Coronary artery (tissue), 2 donors: ENCODE data around the gene PRDM8.

Source experiments
- DNase-seq: peaks from one replicate; pipeline ENCODE4 v3.0.0-alpha.2; 2017; ENCODE audit warnings: low spot score
- H3K27ac ChIP-seq, 2 donors: fragments of 200-600 bp; sonication (generic); one replicate each; pipeline ENCODE4 v1.5.1; 2016 to 2019
- H3K4me3 ChIP-seq: fragments of 200-600 bp; sonication (generic); 2 replicates; pipeline ENCODE4 v1.5.1; 2016; ENCODE audit warnings: mild to moderate bottlenecking, moderate library complexity
- CTCF ChIP-seq: fragments of 200-600 bp; sonication (generic); IDR thresholded peaks from one replicate; pipeline ENCODE4 v1.5.1; 2019; ENCODE audit warnings: antibody characterized with exemption

PRDM8 gene

GRCh38 chr4:80201252-80202151 is 4.2 kb downstream of the PRDM8 start:
- no peak for TF ChIP-seq CTCF
- DNase-seq: no peak
- Histone ChIP-seq H3K27ac (peak overlapping the region in 1 of 2 donors; percentile 85), H3K4me3 (peak overlapping the region; percentile 82)

GRCh38 chr4:80202190-80202711 is 4.9 kb downstream of the PRDM8 start:
- DNase-seq: peak; percentile 86
- Histone ChIP-seq H3K27ac (peak overlapping the region; percentile 30 to 85), H3K4me3 (peak overlapping the region; percentile 82)
- TF ChIP-seq CTCF: peak; percentile 81

- no peak for DNase-seq
- peak overlapping the region; percentile 82 for H3K4me3 ChIP-seq
- peak overlapping the region; percentile 30 to 85 for H3K27ac ChIP-seq
- TF ChIP-seq CTCF: no peak
These were observed 5.6 kb downstream of the PRDM8 start for GRCh38 chr4:80202741-80203553.

GRCh38 chr4:80204433-80205011 is 7.2 kb downstream of the PRDM8 start:
- no peak overlapping the region for H3K4me3 ChIP-seq
- no peak for DNase-seq
- no peak for TF ChIP-seq CTCF
- no peak overlapping the region for H3K27ac ChIP-seq

- H3K27ac ChIP-seq: no peak overlapping the region
- TF ChIP-seq CTCF: no peak
- H3K4me3 ChIP-seq: no peak overlapping the region
- no peak for DNase-seq
These were observed 8.8 kb downstream of the PRDM8 start for GRCh38 chr4:80206111-80206510.

- no peak for DNase-seq
- no peak for TF ChIP-seq CTCF
- Histone ChIP-seq H3K27ac (no peak overlapping the region), H3K4me3 (peak overlapping the region; percentile 44)
These were observed 9.3 kb downstream of the PRDM8 start for GRCh38 chr4:80206521-80207171.
